Left ventricle myocardium inferior (tissue), 1 donor: ENCODE measurements around the gene ETNK1. TPM values are rescaled to one million over a fixed set of nuclear protein-coding genes. Genes with fewer than 3 reads are reported as not detected.

ENCODE experiments used
- DNase-seq: peaks from one replicate; pipeline ENCODE4 v3.0.0-alpha.2; 2020
- H3K27ac ChIP-seq: fragments of 200-600 bp; replicated peaks from 2 replicates; pipeline ENCODE4 v1.8.0; 2021
- H3K27me3 ChIP-seq: fragments of 200-600 bp; 2 replicates; pipeline ENCODE4 v1.8.0; 2021; ENCODE audit warnings: low read depth
- H3K36me3 ChIP-seq: fragments of 200-600 bp; 2 replicates; pipeline ENCODE4 v1.8.0; 2021
- H3K4me1 ChIP-seq: fragments of 200-600 bp; 2 replicates; pipeline ENCODE4 v1.8.0; 2021
- H3K4me3 ChIP-seq: fragments of 200-600 bp; 2 replicates; pipeline ENCODE4 v1.8.0; 2021; ENCODE audit warnings: mild to moderate bottlenecking, moderate library complexity
- H3K9me3 ChIP-seq: fragments of 200-600 bp; replicated peaks from 2 replicates; pipeline ENCODE4 v1.8.0; 2021
- CTCF ChIP-seq: fragments of 200-600 bp; IDR thresholded peaks from 2 replicates; pipeline ENCODE4 v1.8.0; 2021; ENCODE audit warnings: antibody characterized with exemption, mild to moderate bottlenecking, borderline replicate concordance
- intact Hi-C: fragments of 100-400 bp; cut with micrococcal nuclease; formaldehyde crosslinking; loops from one replicate; pipeline ENCODE4 v1.11.0; 2022
- total RNA-seq: library from RNA; stranded (reverse); fragmentation: NEBNext Ultra II Directional; extraction: Animal tissue kit (Norgen Biotek cat#: 25700); gene quantifications from one replicate; pipeline ENCODE4 v1.2.1, GENCODE V29; 2021
- donor health status: DM: no; HTN: yes; CAD: no; lungs with severe emphysema.

Gene ETNK1
- total RNA-seq, 1 donor from 2014 or later = 13.9 TPM

GRCh38 chr12:22729957-22730443, 105.0 kb downstream of the ETNK1 start:
- no peaks in the 10 kb centered on the region for H3K36me3 ChIP-seq
- no peak overlapping the region for H3K4me3 ChIP-seq
- H3K4me1 ChIP-seq = peaks cover 8% of the 10 kb centered on the region
- peak overlapping the region; percentile 21 for H3K27ac ChIP-seq
- no peak for TF ChIP-seq CTCF
- DNase-seq = no peak
- intact Hi-C loops = no loop called here
- H3K9me3 ChIP-seq = no peaks in the 10 kb centered on the region
- H3K27me3 ChIP-seq = no peaks in the 10 kb centered on the region

GRCh38 chr12:22731236-22731635, 106.3 kb downstream of the ETNK1 start:
- Histone ChIP-seq H3K27me3 (no peaks in the 10 kb centered on the region), H3K4me3 (no peak overlapping the region), H3K36me3 (no peaks in the 10 kb centered on the region), H3K27ac (no peak overlapping the region), H3K9me3 (no peaks in the 10 kb centered on the region), H3K4me1 (peaks cover 8% of the 10 kb centered on the region)
- intact Hi-C loops = no loop called here
- no peak for DNase-seq
- TF ChIP-seq CTCF = no peak

- no peak for DNase-seq
- Histone ChIP-seq H3K27ac (no peak overlapping the region), H3K4me1 (peaks cover 8% of the 10 kb centered on the region), H3K27me3 (no peaks in the 10 kb centered on the region), H3K36me3 (no peaks in the 10 kb centered on the region), H3K9me3 (no peaks in the 10 kb centered on the region), H3K4me3 (no peak overlapping the region)
- intact Hi-C loops = no loop called here
- no peak for TF ChIP-seq CTCF
Measured at GRCh38 chr12:22733756-22734155, 108.8 kb downstream of the ETNK1 start.

GRCh38 chr12:22738945-22739344, 114.0 kb downstream of the ETNK1 start:
- no peak for DNase-seq
- Histone ChIP-seq H3K36me3 (no peaks in the 10 kb centered on the region), H3K27me3 (no peaks in the 10 kb centered on the region), H3K4me3 (no peak overlapping the region), H3K4me1 (no peaks in the 10 kb centered on the region), H3K27ac (no peak overlapping the region), H3K9me3 (no peaks in the 10 kb centered on the region)
- TF ChIP-seq CTCF = no peak
- intact Hi-C loops = no loop called here

Other genes with a start within 250 kb of the ETNK1 start
- 22.5 TPM for gene C2CD5, start 80.6 kb upstream of the ETNK1 start, total RNA-seq